Measurements from ENCODE around the gene DLG1. TPM values are rescaled to one million over a fixed set of nuclear protein-coding genes. Genes with fewer than 3 reads are reported as not detected.

The DLG1 gene
- total and polyA plus RNA-seq, 9 of the 15 experiments (the other 6 are each of a cell fraction or from before 2014, with no cell fraction given) = 9.4 to 63.5 (median 43.6) TPM

DNA sequence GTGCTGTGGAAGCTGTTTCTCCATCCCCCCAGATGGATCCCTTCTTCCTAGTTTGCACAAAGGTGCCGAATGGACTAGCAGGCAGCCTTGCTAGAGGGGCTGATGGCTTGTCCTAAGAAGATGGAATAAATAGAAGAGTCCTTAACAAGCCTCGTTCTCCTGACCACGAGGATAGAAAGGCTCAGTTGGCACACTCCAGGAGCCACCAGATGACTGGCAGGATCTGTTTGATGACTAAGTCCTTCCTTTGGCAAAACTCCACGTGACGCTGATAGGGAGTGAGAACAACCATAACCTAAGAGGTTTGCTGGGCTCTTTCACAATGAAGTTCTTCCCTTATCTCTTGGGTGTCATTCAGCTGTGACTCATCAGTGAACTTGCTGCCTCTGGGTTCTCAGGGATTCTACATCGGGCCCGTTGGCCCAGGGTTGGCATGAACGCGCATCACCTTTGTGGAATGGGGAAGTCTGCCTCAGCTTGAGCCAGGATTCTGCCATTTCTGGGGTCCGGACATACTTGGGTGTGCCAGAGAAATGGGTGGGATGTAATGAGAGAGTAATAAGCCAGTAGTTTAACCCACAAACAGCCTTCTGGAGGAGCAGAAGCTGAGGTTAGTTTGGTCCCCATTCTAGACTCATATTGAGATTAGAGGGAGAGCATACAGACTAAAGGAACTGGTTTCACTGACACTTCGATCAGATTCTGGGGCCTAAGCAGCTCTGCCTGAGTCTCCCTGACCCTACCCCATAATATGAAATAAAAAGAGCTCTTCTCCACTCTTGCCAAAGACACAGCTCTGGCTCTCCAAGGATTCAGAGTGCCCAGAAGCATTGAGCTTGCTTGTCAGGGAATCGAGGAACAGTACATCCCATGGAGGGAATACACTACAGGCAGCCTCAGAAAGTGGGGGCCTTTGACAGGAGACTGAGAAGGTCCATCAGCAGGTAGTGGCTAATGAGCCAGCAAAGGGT is 266.8 kb downstream of the DLG1 start (continued):
- TF ChIP-seq, protein P1, sequence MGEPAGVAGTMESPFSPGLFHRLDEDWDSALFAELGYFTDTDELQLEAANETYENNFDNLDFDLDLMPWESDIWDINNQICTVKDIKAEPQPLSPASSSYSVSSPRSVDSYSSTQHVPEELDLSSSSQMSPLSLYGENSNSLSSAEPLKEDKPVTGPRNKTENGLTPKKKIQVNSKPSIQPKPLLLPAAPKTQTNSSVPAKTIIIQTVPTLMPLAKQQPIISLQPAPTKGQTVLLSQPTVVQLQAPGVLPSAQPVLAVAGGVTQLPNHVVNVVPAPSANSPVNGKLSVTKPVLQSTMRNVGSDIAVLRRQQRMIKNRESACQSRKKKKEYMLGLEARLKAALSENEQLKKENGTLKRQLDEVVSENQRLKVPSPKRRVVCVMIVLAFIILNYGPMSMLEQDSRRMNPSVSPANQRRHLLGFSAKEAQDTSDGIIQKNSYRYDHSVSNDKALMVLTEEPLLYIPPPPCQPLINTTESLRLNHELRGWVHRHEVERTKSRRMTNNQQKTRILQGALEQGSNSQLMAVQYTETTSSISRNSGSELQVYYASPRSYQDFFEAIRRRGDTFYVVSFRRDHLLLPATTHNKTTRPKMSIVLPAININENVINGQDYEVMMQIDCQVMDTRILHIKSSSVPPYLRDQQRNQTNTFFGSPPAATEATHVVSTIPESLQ (CRISPR knock-in tag; IDR thresholded peaks at IDR 0.05) = no peak
- TF ChIP-seq SAP30 (IDR thresholded peaks at IDR 0.05; ENCODE audit: borderline replicate concordance, insufficient read depth, low read depth, low read length, poor library complexity, severe bottlenecking) (no peak), FIP1L1 (IDR thresholded peaks at IDR 0.05; ENCODE audit: low read depth, low read length, poor library complexity, severe bottlenecking) (no peak), TAF1 (IDR thresholded peaks at IDR 0.05; ENCODE audit: control insufficient read depth, extremely low read depth, insufficient read depth, low read length, severe bottlenecking) (no peak), SIRT6 (IDR thresholded peaks at IDR 0.05; ENCODE audit: low read depth, low read length) (no peak), HOXB6 (CRISPR knock-in tag; IDR thresholded peaks at IDR 0.05; ENCODE audit: borderline replicate concordance) (no peak), CXXC5 (CRISPR knock-in tag; IDR thresholded peaks at IDR 0.05) (0 out of 2 replicates have a peak, but pooled peaks have one; percentile 34), ZNF217 (CRISPR knock-in tag; IDR thresholded peaks at IDR 0.05) (no peak)
- TF ChIP-seq, protein P2, sequence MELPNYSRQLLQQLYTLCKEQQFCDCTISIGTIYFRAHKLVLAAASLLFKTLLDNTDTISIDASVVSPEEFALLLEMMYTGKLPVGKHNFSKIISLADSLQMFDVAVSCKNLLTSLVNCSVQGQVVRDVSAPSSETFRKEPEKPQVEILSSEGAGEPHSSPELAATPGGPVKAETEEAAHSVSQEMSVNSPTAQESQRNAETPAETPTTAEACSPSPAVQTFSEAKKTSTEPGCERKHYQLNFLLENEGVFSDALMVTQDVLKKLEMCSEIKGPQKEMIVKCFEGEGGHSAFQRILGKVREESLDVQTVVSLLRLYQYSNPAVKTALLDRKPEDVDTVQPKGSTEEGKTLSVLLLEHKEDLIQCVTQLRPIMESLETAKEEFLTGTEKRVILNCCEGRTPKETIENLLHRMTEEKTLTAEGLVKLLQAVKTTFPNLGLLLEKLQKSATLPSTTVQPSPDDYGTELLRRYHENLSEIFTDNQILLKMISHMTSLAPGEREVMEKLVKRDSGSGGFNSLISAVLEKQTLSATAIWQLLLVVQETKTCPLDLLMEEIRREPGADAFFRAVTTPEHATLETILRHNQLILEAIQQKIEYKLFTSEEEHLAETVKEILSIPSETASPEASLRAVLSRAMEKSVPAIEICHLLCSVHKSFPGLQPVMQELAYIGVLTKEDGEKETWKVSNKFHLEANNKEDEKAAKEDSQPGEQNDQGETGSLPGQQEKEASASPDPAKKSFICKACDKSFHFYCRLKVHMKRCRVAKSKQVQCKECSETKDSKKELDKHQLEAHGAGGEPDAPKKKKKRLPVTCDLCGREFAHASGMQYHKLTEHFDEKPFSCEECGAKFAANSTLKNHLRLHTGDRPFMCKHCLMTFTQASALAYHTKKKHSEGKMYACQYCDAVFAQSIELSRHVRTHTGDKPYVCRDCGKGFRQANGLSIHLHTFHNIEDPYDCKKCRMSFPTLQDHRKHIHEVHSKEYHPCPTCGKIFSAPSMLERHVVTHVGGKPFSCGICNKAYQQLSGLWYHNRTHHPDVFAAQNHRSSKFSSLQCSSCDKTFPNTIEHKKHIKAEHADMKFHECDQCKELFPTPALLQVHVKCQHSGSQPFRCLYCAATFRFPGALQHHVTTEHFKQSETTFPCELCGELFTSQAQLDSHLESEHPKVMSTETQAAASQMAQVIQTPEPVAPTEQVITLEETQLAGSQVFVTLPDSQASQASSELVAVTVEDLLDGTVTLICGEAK (IDR thresholded peaks at IDR 0.05) = no peak
- TF ChIP-seq, protein P2 (CRISPR knock-in tag; IDR thresholded peaks at IDR 0.05) = no peak
- TF ChIP-seq, protein P3, sequence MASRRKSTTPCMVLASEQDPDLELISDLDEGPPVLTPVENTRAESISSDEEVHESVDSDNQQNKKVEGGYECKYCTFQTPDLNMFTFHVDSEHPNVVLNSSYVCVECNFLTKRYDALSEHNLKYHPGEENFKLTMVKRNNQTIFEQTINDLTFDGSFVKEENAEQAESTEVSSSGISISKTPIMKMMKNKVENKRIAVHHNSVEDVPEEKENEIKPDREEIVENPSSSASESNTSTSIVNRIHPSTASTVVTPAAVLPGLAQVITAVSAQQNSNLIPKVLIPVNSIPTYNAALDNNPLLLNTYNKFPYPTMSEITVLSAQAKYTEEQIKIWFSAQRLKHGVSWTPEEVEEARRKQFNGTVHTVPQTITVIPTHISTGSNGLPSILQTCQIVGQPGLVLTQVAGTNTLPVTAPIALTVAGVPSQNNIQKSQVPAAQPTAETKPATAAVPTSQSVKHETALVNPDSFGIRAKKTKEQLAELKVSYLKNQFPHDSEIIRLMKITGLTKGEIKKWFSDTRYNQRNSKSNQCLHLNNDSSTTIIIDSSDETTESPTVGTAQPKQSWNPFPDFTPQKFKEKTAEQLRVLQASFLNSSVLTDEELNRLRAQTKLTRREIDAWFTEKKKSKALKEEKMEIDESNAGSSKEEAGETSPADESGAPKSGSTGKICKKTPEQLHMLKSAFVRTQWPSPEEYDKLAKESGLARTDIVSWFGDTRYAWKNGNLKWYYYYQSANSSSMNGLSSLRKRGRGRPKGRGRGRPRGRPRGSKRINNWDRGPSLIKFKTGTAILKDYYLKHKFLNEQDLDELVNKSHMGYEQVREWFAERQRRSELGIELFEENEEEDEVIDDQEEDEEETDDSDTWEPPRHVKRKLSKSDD (conservative IDR thresholded peaks at IDR 0.05; ENCODE audit: low read length) = no peak
